GM18951 (cell line): ENCODE results near the gene GALNT2.

Experiments used
- POLR2A ChIP-seq: IDR thresholded peaks from 4 replicates; pipeline ENCODE4 v1.6.1; 2011; ENCODE audit warnings: mild to moderate bottlenecking; ENCODE audit not compliant: insufficient read length, insufficient read depth; ENCODE audit errors: extremely low read depth
- in situ Hi-C: fragments of 300-500 bp; cut with MboI; formaldehyde crosslinking; loops from one replicate; pipeline ENCODE4 v1.12.0; 2022; ENCODE audit warnings: low sequenced_read_pairs, mixed read lengths, inconsistent platforms; ENCODE audit not compliant: unreplicated experiment

The GALNT2 gene

GRCh38 chr1:230081751-230082150 lies 14.7 kb downstream of the GALNT2 start:
- in situ Hi-C loops, result no loop called here
- no peak for TF ChIP-seq POLR2A

- in situ Hi-C loops, result no loop called here
- TF ChIP-seq POLR2A, result no peak
These were observed 15.2 kb downstream of the GALNT2 start for GRCh38 chr1:230082211-230082610.

GRCh38 chr1:230083053-230083452 lies 16.0 kb downstream of the GALNT2 start:
- TF ChIP-seq POLR2A, result no peak
- in situ Hi-C loops, result no loop called here

- no peak for TF ChIP-seq POLR2A
- in situ Hi-C loops, result no loop called here
These were observed 16.8 kb downstream of the GALNT2 start for GRCh38 chr1:230083746-230084407.

GRCh38 chr1:230084408-230085177 lies 17.6 kb downstream of the GALNT2 start:
- TF ChIP-seq POLR2A, result no peak
- in situ Hi-C loops, result no loop called here

- TF ChIP-seq POLR2A, result no peak
- in situ Hi-C loops, result no loop called here
These were observed 18.1 kb downstream of the GALNT2 start for GRCh38 chr1:230085178-230085515.

GRCh38 chr1:230086151-230086550 lies 19.1 kb downstream of the GALNT2 start:
- in situ Hi-C loops, result no loop called here
- TF ChIP-seq POLR2A, result no peak

GRCh38 chr1:230087028-230087716 lies 20.1 kb downstream of the GALNT2 start:
- TF ChIP-seq POLR2A, result no peak
- in situ Hi-C loops, result no loop called here

GRCh38 chr1:230087717-230088105 lies 20.7 kb downstream of the GALNT2 start:
- no peak for TF ChIP-seq POLR2A
- in situ Hi-C loops, result no loop called here

- in situ Hi-C loops, result no loop called here
- no peak for TF ChIP-seq POLR2A
These were observed 23.2 kb downstream of the GALNT2 start for GRCh38 chr1:230090194-230090711.

- TF ChIP-seq POLR2A, result no peak
- in situ Hi-C loops, result no loop called here
These were observed 24.6 kb downstream of the GALNT2 start for GRCh38 chr1:230091473-230092231.

GRCh38 chr1:230094746-230095145 lies 27.7 kb downstream of the GALNT2 start:
- in situ Hi-C loops, result no loop called here
- TF ChIP-seq POLR2A, result no peak

- in situ Hi-C loops, result no loop called here
- no peak for TF ChIP-seq POLR2A
These were observed 28.9 kb downstream of the GALNT2 start for GRCh38 chr1:230095938-230096337.

- no peak for TF ChIP-seq POLR2A
- in situ Hi-C loops, result no loop called here
These were observed 30.3 kb downstream of the GALNT2 start for GRCh38 chr1:230097370-230097769.
